WERI-Rb-1 (cell line): ENCODE results near the gene ETV1.

Experiments
- DNase-seq: peaks from one replicate; pipeline ENCODE4 v3.0.0-alpha.2; 2020
- H3K27ac ChIP-seq: fragments of 250-450 bp; sonication (Bioruptor Pico); 2 replicates; pipeline ENCODE4 v1.5.1; 2020; ENCODE audit warnings: mild to moderate bottlenecking, moderate library complexity
- H3K27me3 ChIP-seq: fragments of 250-450 bp; sonication (Bioruptor Pico); 2 replicates; pipeline ENCODE4 v1.5.1; 2021; ENCODE audit warnings: mild to moderate bottlenecking, low read depth, moderate library complexity; ENCODE audit not compliant: insufficient read depth, severe bottlenecking
- H3K36me3 ChIP-seq: fragments of 250-450 bp; sonication (Bioruptor Pico); 2 replicates; pipeline ENCODE4 v1.5.1; 2020; ENCODE audit warnings: mild to moderate bottlenecking, moderate library complexity
- H3K4me3 ChIP-seq: 2 replicates; pipeline ENCODE4 v1.5.1; 2011; ENCODE audit warnings: low read depth, mild to moderate bottlenecking, control low read depth, low read length
- H3K9me3 ChIP-seq: fragments of 250-450 bp; sonication (Bioruptor Pico); 2 replicates; pipeline ENCODE4 v1.5.1; 2021; ENCODE audit warnings: mild to moderate bottlenecking, moderate library complexity; ENCODE audit not compliant: severe bottlenecking
- CTCF ChIP-seq: IDR thresholded peaks from 2 replicates; pipeline ENCODE4 v1.5.1; 2011; ENCODE audit warnings: low read depth, mild to moderate bottlenecking, control low read depth, inconsistent platforms, low read length

ETV1 gene

GRCh38 chr7:13846386-13846785 is 143.1 kb downstream of the ETV1 start:
- no peaks in the 10 kb centered on the region for H3K27me3 ChIP-seq
- no peaks in the 10 kb centered on the region for H3K36me3 ChIP-seq
- no peak for DNase-seq
- no peaks in the 10 kb centered on the region for H3K9me3 ChIP-seq
- no peak overlapping the region for H3K4me3 ChIP-seq
- H3K27ac ChIP-seq = no peak overlapping the region
- TF ChIP-seq CTCF = no peak

DNA sequence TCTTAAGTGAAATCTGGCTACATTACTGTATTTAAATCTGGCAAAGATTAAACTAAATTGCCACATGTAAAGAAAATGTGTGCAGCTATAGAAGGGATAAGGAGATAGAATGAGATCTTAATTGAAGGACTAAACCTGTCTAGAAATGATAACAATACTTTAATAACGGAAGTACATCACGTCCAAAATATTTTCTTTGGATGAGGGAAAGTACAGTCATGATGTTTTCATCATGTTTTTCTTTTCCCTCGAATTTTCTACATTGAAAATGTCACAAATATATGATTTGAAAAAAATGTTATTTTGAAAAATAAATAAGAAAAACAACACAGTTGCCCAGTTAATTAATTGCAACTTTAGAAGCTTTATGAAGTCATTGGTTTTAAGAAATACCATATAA is 143.9 kb downstream of the ETV1 start:
- Histone ChIP-seq H3K9me3 (no peaks in the 10 kb centered on the region), H3K27me3 (no peaks in the 10 kb centered on the region), H3K36me3 (no peaks in the 10 kb centered on the region), H3K4me3 (no peak overlapping the region), H3K27ac (no peak overlapping the region)
- no peak for DNase-seq
- TF ChIP-seq CTCF = no peak

DNA sequence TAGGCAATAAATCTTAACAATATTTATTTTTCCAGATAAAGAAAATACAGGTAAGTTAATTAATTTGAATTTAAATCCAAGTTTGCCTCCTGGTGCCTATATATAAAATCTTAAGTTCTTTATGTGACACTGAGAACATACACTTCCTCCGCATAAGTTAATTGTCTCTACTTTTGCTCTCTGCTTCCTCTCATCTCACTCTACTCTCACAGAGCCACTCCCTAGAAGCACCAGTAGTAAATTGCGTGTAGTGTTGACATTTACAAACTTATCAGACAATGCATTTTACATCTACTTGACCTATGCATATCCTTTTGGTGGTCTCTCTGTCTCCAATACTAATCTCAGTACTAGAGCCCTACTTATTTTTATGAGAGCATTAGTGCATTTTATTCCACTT is 144.5 kb downstream of the ETV1 start:
- Histone ChIP-seq H3K27ac (no peak overlapping the region), H3K4me3 (no peak overlapping the region), H3K27me3 (no peaks in the 10 kb centered on the region), H3K9me3 (no peaks in the 10 kb centered on the region), H3K36me3 (no peaks in the 10 kb centered on the region)
- DNase-seq = no peak
- TF ChIP-seq CTCF = no peak

- TF ChIP-seq CTCF = no peak
- Histone ChIP-seq H3K36me3 (no peaks in the 10 kb centered on the region), H3K27me3 (no peaks in the 10 kb centered on the region), H3K27ac (no peak overlapping the region), H3K4me3 (no peak overlapping the region), H3K9me3 (no peaks in the 10 kb centered on the region)
- DNase-seq = no peak
Observed at GRCh38 chr7:13841284-13841683, 148.2 kb downstream of the ETV1 start.
